VCaP (cell line): ENCODE results near the gene CRISPLD2.
"Not testable (repeated sequence)": the region's sequence is repeated elsewhere in the genome, so short reads cannot be mapped to it uniquely, and the experiment has no call there.

ENCODE experiments used
- H3K27ac ChIP-seq: fragments of 450-650 bp; 2 replicates; pipeline ENCODE4 v1.5.1; 2017
- TF ChIP-seq, protein P1 (sequence below): fragments of 450-650 bp; conservative IDR thresholded peaks from 2 replicates; pipeline ENCODE4 v1.5.1; 2017; ENCODE audit warnings: mild to moderate bottlenecking, moderate library complexity

Gene CRISPLD2

GRCh38 chr16:84932681-84933080, 112.9 kb downstream of the CRISPLD2 start:
- TF ChIP-seq, protein P1, sequence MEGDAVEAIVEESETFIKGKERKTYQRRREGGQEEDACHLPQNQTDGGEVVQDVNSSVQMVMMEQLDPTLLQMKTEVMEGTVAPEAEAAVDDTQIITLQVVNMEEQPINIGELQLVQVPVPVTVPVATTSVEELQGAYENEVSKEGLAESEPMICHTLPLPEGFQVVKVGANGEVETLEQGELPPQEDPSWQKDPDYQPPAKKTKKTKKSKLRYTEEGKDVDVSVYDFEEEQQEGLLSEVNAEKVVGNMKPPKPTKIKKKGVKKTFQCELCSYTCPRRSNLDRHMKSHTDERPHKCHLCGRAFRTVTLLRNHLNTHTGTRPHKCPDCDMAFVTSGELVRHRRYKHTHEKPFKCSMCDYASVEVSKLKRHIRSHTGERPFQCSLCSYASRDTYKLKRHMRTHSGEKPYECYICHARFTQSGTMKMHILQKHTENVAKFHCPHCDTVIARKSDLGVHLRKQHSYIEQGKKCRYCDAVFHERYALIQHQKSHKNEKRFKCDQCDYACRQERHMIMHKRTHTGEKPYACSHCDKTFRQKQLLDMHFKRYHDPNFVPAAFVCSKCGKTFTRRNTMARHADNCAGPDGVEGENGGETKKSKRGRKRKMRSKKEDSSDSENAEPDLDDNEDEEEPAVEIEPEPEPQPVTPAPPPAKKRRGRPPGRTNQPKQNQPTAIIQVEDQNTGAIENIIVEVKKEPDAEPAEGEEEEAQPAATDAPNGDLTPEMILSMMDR = no peak
- H3K27ac ChIP-seq = no peak overlapping the region

GRCh38 chr16:84933774-84934631, 114.2 kb downstream of the CRISPLD2 start:
- no peak overlapping the region for H3K27ac ChIP-seq
- TF ChIP-seq, protein P1 = no peak

GRCh38 chr16:84937196-84938005, 117.6 kb downstream of the CRISPLD2 start:
- H3K27ac ChIP-seq = no peak overlapping the region
- TF ChIP-seq, protein P1 = no peak

DNA sequence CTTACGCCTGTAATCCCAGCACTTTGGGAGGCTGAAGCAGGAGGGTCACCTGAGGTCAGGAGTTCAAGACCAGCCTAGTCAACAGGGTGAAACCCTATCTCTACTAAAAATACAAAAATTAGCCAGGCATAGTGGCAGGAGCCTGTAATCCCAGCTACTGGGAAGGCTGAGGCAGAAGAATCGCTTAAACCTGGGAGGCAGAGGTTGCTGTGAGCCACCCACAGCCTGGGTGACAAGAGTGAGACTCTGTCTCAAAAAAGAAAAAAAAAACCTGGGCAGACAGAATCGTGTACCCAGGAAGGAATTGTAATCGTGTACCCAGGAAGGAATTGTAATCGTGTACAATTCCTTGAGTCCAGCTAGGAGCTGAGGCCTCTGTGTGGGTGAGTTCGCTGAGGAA, 118.8 kb downstream of the CRISPLD2 start:
- not testable (repeated sequence) for H3K27ac ChIP-seq

GRCh38 chr16:84940670-84941551, 121.1 kb downstream of the CRISPLD2 start:
- TF ChIP-seq, protein P1 = no peak
- no peak overlapping the region for H3K27ac ChIP-seq

GRCh38 chr16:84941921-84942320, 122.1 kb downstream of the CRISPLD2 start:
- H3K27ac ChIP-seq = no peak overlapping the region
- TF ChIP-seq, protein P1 = no peak

DNA sequence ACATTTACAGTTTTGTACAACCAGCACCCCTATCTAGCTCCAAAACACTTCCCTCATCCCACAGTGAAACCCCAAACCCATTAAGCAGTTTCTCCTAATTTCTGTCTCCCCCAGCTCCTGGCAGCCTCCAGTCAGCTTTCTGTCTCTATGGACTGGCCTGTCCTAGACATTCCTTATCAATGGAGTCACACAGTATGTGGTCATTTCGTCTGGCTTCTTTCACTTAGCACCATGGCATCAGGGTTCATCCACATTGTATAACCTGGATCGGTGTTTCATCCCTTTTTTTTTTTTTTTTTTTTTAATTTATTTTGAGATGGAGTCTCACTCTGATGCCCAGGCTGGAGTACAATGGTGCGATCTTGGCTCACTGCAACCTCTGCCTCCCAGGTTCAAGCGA, 123.0 kb downstream of the CRISPLD2 start:
- no peak overlapping the region for H3K27ac ChIP-seq
- TF ChIP-seq, protein P1 = no peak
